Endothelial cell (in vitro differentiated cells): ENCODE measurements around the gene PSMB7. TPM values are rescaled to one million over a fixed set of nuclear protein-coding genes. Genes with fewer than 3 reads are reported as not detected.

ENCODE experiments used
- DNase-seq: peaks from one replicate; pipeline ENCODE4 v3.0.0; 2021; ENCODE audit warnings: low spot score
- H3K27ac Mint-ChIP-seq: one replicate; pipeline ENCODE4 v1.8.0; 2021; ENCODE audit warnings: mixed read lengths, inconsistent platforms; ENCODE audit not compliant: unreplicated experiment
- H3K27me3 Mint-ChIP-seq: one replicate; pipeline ENCODE4 v1.8.0; 2021; ENCODE audit warnings: mild to moderate bottlenecking, moderate library complexity, mixed read lengths, inconsistent platforms; ENCODE audit not compliant: unreplicated experiment
- H3K36me3 Mint-ChIP-seq: one replicate; pipeline ENCODE4 v1.8.0; 2021; ENCODE audit warnings: mild to moderate bottlenecking, low read depth, mixed read lengths, inconsistent platforms; ENCODE audit not compliant: unreplicated experiment
- H3K4me1 Mint-ChIP-seq: one replicate; pipeline ENCODE4 v1.8.0; 2021; ENCODE audit warnings: mild to moderate bottlenecking, mixed read lengths, inconsistent platforms; ENCODE audit not compliant: unreplicated experiment
- H3K4me3 Mint-ChIP-seq: one replicate; pipeline ENCODE4 v1.8.0; 2021; ENCODE audit warnings: mild to moderate bottlenecking, mixed read lengths, inconsistent platforms; ENCODE audit not compliant: unreplicated experiment
- H3K9me3 Mint-ChIP-seq: one replicate; pipeline ENCODE4 v1.8.0; 2021; ENCODE audit warnings: mixed read lengths, inconsistent platforms; ENCODE audit not compliant: unreplicated experiment
- CTCF ChIP-seq: fragments of 200-600 bp; sonication (generic); IDR thresholded peaks from one replicate; pipeline ENCODE4 v1.5.0; 2021; ENCODE audit warnings: antibody characterized with exemption; ENCODE audit not compliant: unreplicated experiment
- total RNA-seq: library from RNA; stranded (reverse); fragmentation: NEBNext Ultra II Directional; extraction: Animal tissue kit (Norgen Biotek cat#: 25700); gene quantifications from one replicate; pipeline ENCODE4 v1.2.1, GENCODE V29; 2021; ENCODE audit not compliant: unreplicated experiment

PSMB7 gene
- total RNA-seq, 1 donor from 2014 or later: 180 TPM

GRCh38 chr9:124410321-124410913 is 4.8 kb downstream of the PSMB7 start:
- H3K36me3 Mint-ChIP-seq: peaks cover 19% of the 10 kb centered on the region
- peak; percentile 74 for TF ChIP-seq CTCF
- H3K4me3 Mint-ChIP-seq: no peak overlapping the region
- no peaks in the 10 kb centered on the region for H3K9me3 Mint-ChIP-seq
- H3K27ac Mint-ChIP-seq: no peak overlapping the region
- peaks cover 8% of the 10 kb centered on the region for H3K27me3 Mint-ChIP-seq
- peaks cover 12% of the 10 kb centered on the region for H3K4me1 Mint-ChIP-seq
- no peak for DNase-seq

GRCh38 chr9:124409410-124409809 is 5.8 kb downstream of the PSMB7 start:
- TF ChIP-seq CTCF: no peak
- H3K4me1 Mint-ChIP-seq: peaks cover 7% of the 10 kb centered on the region
- H3K27ac Mint-ChIP-seq: no peak overlapping the region
- H3K4me3 Mint-ChIP-seq: no peak overlapping the region
- no peak for DNase-seq
- no peaks in the 10 kb centered on the region for H3K27me3 Mint-ChIP-seq
- H3K36me3 Mint-ChIP-seq: peaks cover 23% of the 10 kb centered on the region
- H3K9me3 Mint-ChIP-seq: no peaks in the 10 kb centered on the region

GRCh38 chr9:124403246-124403645 is 12.0 kb downstream of the PSMB7 start:
- no peak overlapping the region for H3K27ac Mint-ChIP-seq
- H3K27me3 Mint-ChIP-seq: peaks cover 3% of the 10 kb centered on the region
- peaks cover 25% of the 10 kb centered on the region for H3K4me1 Mint-ChIP-seq
- H3K9me3 Mint-ChIP-seq: no peaks in the 10 kb centered on the region
- DNase-seq: no peak
- peaks cover 26% of the 10 kb centered on the region for H3K36me3 Mint-ChIP-seq
- H3K4me3 Mint-ChIP-seq: peak overlapping the region; percentile 6
- no peak for TF ChIP-seq CTCF

- H3K4me3 Mint-ChIP-seq: no peak overlapping the region
- no peak for DNase-seq
- H3K4me1 Mint-ChIP-seq: peaks cover 25% of the 10 kb centered on the region
- no peak for TF ChIP-seq CTCF
- H3K27ac Mint-ChIP-seq: no peak overlapping the region
- H3K36me3 Mint-ChIP-seq: peaks cover 17% of the 10 kb centered on the region
- H3K27me3 Mint-ChIP-seq: peaks cover 3% of the 10 kb centered on the region
- H3K9me3 Mint-ChIP-seq: no peaks in the 10 kb centered on the region
Observed at GRCh38 chr9:124399968-124400940, 15.0 kb downstream of the PSMB7 start.
